H1 (cell line): Measurements from ENCODE around the gene BSPRY. TPM values are rescaled to one million over a fixed set of nuclear protein-coding genes. Genes with fewer than 3 reads are reported as not detected.

ENCODE experiments used
- CTCF ChIA-PET: fragments of 300-600 bp; sonication (Branson Sonifier 250); formaldehyde crosslinking; loops from one replicate; lab custom pipeline; 2021; ENCODE audit not compliant: partially characterized antibody; lab: Charles Lee
- POLR2A ChIA-PET: fragments of 300-600 bp; sonication (Branson Sonifier 250); formaldehyde crosslinking; loops from one replicate; lab custom pipeline; 2021; ENCODE audit warnings: inconsistent platforms; ENCODE audit not compliant: partially characterized antibody; lab: Charles Lee
- DNase-seq, 2 experiments: peaks; one replicate each; pipeline versions ENCODE4 v3.0.0 to v3.0.0-alpha.2; 2010 to 2022; ENCODE audit warnings: low spot score in 2 of 2, low read depth in 1 of 2, mixed read lengths in 1 of 2
- FAIRE-seq: peaks from 2 replicates; lab custom pipeline; 2011; peaks lifted over from hg19 to GRCh38; lab: Jason Lieb, UNC
- H2AFZ ChIP-seq: 2 replicates; pipeline ENCODE4 v1.8.1; 2012; ENCODE audit warnings: low read length, inconsistent platforms
- H2AK5ac ChIP-seq: 2 replicates; pipeline ENCODE4 v1.6.1; 2013; ENCODE audit warnings: low read depth, low read length
- H2BK120ac ChIP-seq: replicated peaks from 2 replicates; pipeline ENCODE3; 2013; ENCODE audit warnings: low read depth, low read length, inconsistent platforms
- H2BK12ac ChIP-seq: 2 replicates; pipeline ENCODE4 v1.6.1; 2013; ENCODE audit warnings: low read depth, low read length
- H2BK15ac ChIP-seq: 2 replicates; pipeline ENCODE4 v1.6.1; 2013; ENCODE audit warnings: low read length
- H2BK20ac ChIP-seq: 2 replicates; pipeline ENCODE4 v1.6.1; 2013; ENCODE audit warnings: low read length
- H2BK5ac ChIP-seq: 2 replicates; pipeline ENCODE4 v1.6.1; 2013; ENCODE audit warnings: low read depth, low read length
- H3K14ac ChIP-seq: 2 replicates; pipeline ENCODE4 v1.6.1; 2013; ENCODE audit warnings: inconsistent platforms; ENCODE audit not compliant: insufficient read length
- H3K18ac ChIP-seq: 2 replicates; pipeline ENCODE4 v1.6.1; 2013; ENCODE audit warnings: low read length; ENCODE audit errors: extremely low read depth
- H3K23ac ChIP-seq: 2 replicates; pipeline ENCODE4 v1.6.1; 2013; ENCODE audit warnings: inconsistent platforms; ENCODE audit not compliant: insufficient read length
- H3K23me2 ChIP-seq: 2 replicates; pipeline ENCODE4 v1.6.1; 2013; ENCODE audit warnings: low read depth, low read length
- H3K27ac ChIP-seq: 2 replicates; pipeline ENCODE4 v1.6.1; 2011; ENCODE audit warnings: low read depth, low read length, inconsistent platforms
- H3K27me3 ChIP-seq, 4 experiments: replicated peaks in 1 of 4; 1 replicate in 1 of 4; 2 replicates in 3 of 4; pipeline versions ENCODE4 v1.6.1 to v1.8.1; 2011 to 2013; ENCODE audit warnings: low read length in 3 of 4, mild to moderate bottlenecking in 3 of 4, inconsistent platforms in 2 of 4, mixed read lengths in 2 of 4, moderate library complexity in 1 of 4; ENCODE audit not compliant: control insufficient read depth in 3 of 4, insufficient read depth in 3 of 4; ENCODE audit errors: extremely low read depth in 1 of 4
- H3K36me3 ChIP-seq, 4 experiments: 2 replicates each; pipeline versions ENCODE4 v1.6.1 to v1.8.1; 2011 to 2013; ENCODE audit warnings: mild to moderate bottlenecking in 4 of 4, low read length in 3 of 4, moderate library complexity in 2 of 4, control low read depth in 1 of 4, inconsistent platforms in 1 of 4; ENCODE audit not compliant: insufficient read depth in 4 of 4, control insufficient read depth in 2 of 4
- H3K4ac ChIP-seq: replicated peaks from 2 replicates; pipeline ENCODE3; 2013; ENCODE audit warnings: low read length, low read depth, mixed read lengths, inconsistent platforms; ENCODE audit not compliant: insufficient read length
- H3K4me1 ChIP-seq, 4 experiments: replicated peaks in 1 of 4; 1 replicate in 1 of 4; 2 replicates in 3 of 4; pipeline versions ENCODE4 v1.6.1 to v1.8.1; 2011 to 2013; ENCODE audit warnings: low read length in 3 of 4, inconsistent platforms in 2 of 4, mixed read lengths in 1 of 4; ENCODE audit not compliant: insufficient read depth in 4 of 4, control insufficient read depth in 3 of 4
- H3K4me2 ChIP-seq, 2 experiments: 2 replicates each; pipeline versions ENCODE4 v1.6.1 to v1.8.1; 2011 to 2013; ENCODE audit warnings: low read depth in 2 of 2, low read length in 2 of 2, control low read depth in 1 of 2, inconsistent platforms in 1 of 2, mild to moderate bottlenecking in 1 of 2; ENCODE audit not compliant: insufficient read depth in 1 of 2
- H3K4me3 ChIP-seq, 4 experiments: fragments of 200-600, 300-600 bp in 1 of 4; sonication (generic), shearing (Covaris generic), sonication (Bioruptor Twin) in 1 of 4; 2 replicates each; pipeline versions ENCODE4 v1.5.1 to v1.8.1; 2011 to 2016; ENCODE audit warnings: low read length in 4 of 4, low read depth in 3 of 4, control low read depth in 2 of 4, inconsistent platforms in 2 of 4, mild to moderate bottlenecking in 2 of 4, mixed read lengths in 1 of 4, moderate library complexity in 1 of 4; ENCODE audit not compliant: insufficient read depth in 2 of 4; ENCODE audit errors: extremely low read depth in 1 of 4
- H3K56ac ChIP-seq: replicated peaks from 2 replicates; pipeline ENCODE3; 2013; ENCODE audit warnings: low read depth, mild to moderate bottlenecking, mixed read lengths, low read length, inconsistent platforms; ENCODE audit not compliant: insufficient read length
- H3K79me1 ChIP-seq: 2 replicates; pipeline ENCODE4 v1.6.1; 2013; ENCODE audit warnings: low read depth, low read length, control low read depth
- H3K79me2 ChIP-seq, 2 experiments: 2 replicates each; pipeline versions ENCODE4 v1.6.1 to v1.8.1; 2012 to 2013; ENCODE audit warnings: low read length in 2 of 2, mild to moderate bottlenecking in 2 of 2, inconsistent platforms in 1 of 2; ENCODE audit not compliant: insufficient read depth in 2 of 2, control insufficient read depth in 1 of 2
- H3K9ac ChIP-seq, 4 experiments: replicated peaks in 1 of 4; 1 replicate in 1 of 4; 2 replicates in 3 of 4; pipeline versions ENCODE4 v1.6.1 to v1.8.1; 2011 to 2013; ENCODE audit warnings: low read depth in 3 of 4, low read length in 3 of 4, control low read depth in 2 of 4, mild to moderate bottlenecking in 2 of 4, moderate library complexity in 2 of 4, inconsistent platforms in 1 of 4; ENCODE audit errors: extremely low read depth in 1 of 4
- H3K9me3 ChIP-seq, 2 experiments: 2 replicates each; pipeline versions ENCODE4 v1.6.1 to v1.8.1; 2012 to 2013; ENCODE audit warnings: mild to moderate bottlenecking in 2 of 2, moderate library complexity in 2 of 2, control low read depth in 1 of 2, inconsistent platforms in 1 of 2, low read depth in 1 of 2, low read length in 1 of 2, mixed read lengths in 1 of 2; ENCODE audit not compliant: insufficient read depth in 2 of 2
- H4K20me1 ChIP-seq, 2 experiments: replicated peaks in 1 of 2; 2 replicates each; pipeline versions ENCODE3 to v1.8.1; 2011 to 2013; ENCODE audit warnings: inconsistent platforms in 2 of 2, low read length in 2 of 2, mild to moderate bottlenecking in 1 of 2; ENCODE audit not compliant: insufficient read depth in 2 of 2, control insufficient read depth in 1 of 2
- H4K5ac ChIP-seq: 2 replicates; pipeline ENCODE4 v1.6.1; 2013; ENCODE audit warnings: low read length, low read depth, mixed read lengths, inconsistent platforms; ENCODE audit not compliant: insufficient read length
- H4K8ac ChIP-seq: 2 replicates; pipeline ENCODE4 v1.8.0; 2013; ENCODE audit warnings: mild to moderate bottlenecking, moderate library complexity, low read length, inconsistent platforms; ENCODE audit not compliant: insufficient read depth; ENCODE audit errors: extremely low read depth
- H4K91ac ChIP-seq: replicated peaks from 2 replicates; pipeline ENCODE3; 2013; ENCODE audit warnings: low read length, mixed read lengths, inconsistent platforms; ENCODE audit not compliant: insufficient read length
- CEBPB ChIP-seq: IDR thresholded peaks from 2 replicates; pipeline ENCODE4 v1.6.1; 2012; ENCODE audit warnings: low read depth, low read length
- CHD2 ChIP-seq: IDR thresholded peaks from 2 replicates; pipeline ENCODE4 v1.6.1; 2012; ENCODE audit warnings: low read length, improper control_type of control experiment
- EGR1 ChIP-seq: IDR thresholded peaks from 2 replicates; pipeline ENCODE4 v1.6.1; 2011; ENCODE audit warnings: low read depth, low read length, borderline replicate concordance
- FOSL1 ChIP-seq: IDR thresholded peaks from 2 replicates; pipeline ENCODE4 v1.6.1; 2011; ENCODE audit warnings: mild to moderate bottlenecking, low read depth, low read length, moderate library complexity; ENCODE audit not compliant: insufficient read depth
- JUND ChIP-seq: IDR thresholded peaks from 2 replicates; pipeline ENCODE4 v1.6.1; 2011; ENCODE audit warnings: mild to moderate bottlenecking, improper control_type of control experiment, low read length
- NRF1 ChIP-seq: IDR thresholded peaks from 2 replicates; pipeline ENCODE4 v1.6.1; 2011; ENCODE audit warnings: mild to moderate bottlenecking, low read depth, low read length, improper control_type of control experiment
- RFX5 ChIP-seq: IDR thresholded peaks from 2 replicates; pipeline ENCODE4 v1.6.1; 2011; ENCODE audit warnings: low read depth, low read length, improper control_type of control experiment, borderline replicate concordance
- SP2 ChIP-seq: IDR thresholded peaks from 2 replicates; pipeline ENCODE4 v1.6.1; 2012; ENCODE audit warnings: mild to moderate bottlenecking, low read length, inconsistent platforms
- TCF12 ChIP-seq: IDR thresholded peaks from 2 replicates; pipeline ENCODE4 v1.6.1; 2011; ENCODE audit warnings: low read depth, mild to moderate bottlenecking, low read length
- WGBS, 2 experiments: shearing (Covaris generic) in 1 of 2; methylation state at CpG; one replicate each; pipeline versions ENCODE4 v1.1.6 to v1.1.7; 2013 to 2015; ENCODE audit warnings: low lambda C conversion rate in 2 of 2, mixed read lengths in 2 of 2, inconsistent platforms in 1 of 2, low coverage in 1 of 2, missing lambda C conversion rate in 1 of 2; ENCODE audit not compliant: insufficient replicate concordance in 2 of 2, insufficient coverage in 1 of 2, insufficient read length in 1 of 2; ENCODE audit errors: extremely low coverage in 1 of 2, missing lambda C conversion rate in 1 of 2; 5-methylcytosine and 5-hydroxymethylcytosine counted together
- polyA plus RNA-seq, 7 experiments: library from polyadenylated mRNA; depleted of rRNA in 3 of 7; stranded (reverse) in 5 of 7; unstranded in 2 of 7; fragments of >200 nt in 5 of 7; fragments of 200-250 nt in 2 of 7; gene quantifications; 1 replicate in 5 of 7; 2 replicates in 1 of 7; 4 replicates in 1 of 7; pipeline versions ENCODE4 v1.2.1 to v1.2.3, GENCODE V29; 2011 to 2013; ENCODE audit warnings: missing spikeins in 2 of 7, mixed read lengths in 2 of 7
- total RNA-seq: library from RNA; stranded (reverse); fragmentation: NEBNext Ultra II Directional; extraction: Animal tissue kit (Norgen Biotek cat#: 25700); gene quantifications from 2 replicates; pipeline ENCODE4 v1.2.1, GENCODE V29; 2021

The BSPRY gene
- total and polyA plus RNA-seq, 2 of the 8 experiments (the other 6 are each of a cell fraction or from before 2014, with no cell fraction given), result 5.5 to 10.9 TPM

DNA sequence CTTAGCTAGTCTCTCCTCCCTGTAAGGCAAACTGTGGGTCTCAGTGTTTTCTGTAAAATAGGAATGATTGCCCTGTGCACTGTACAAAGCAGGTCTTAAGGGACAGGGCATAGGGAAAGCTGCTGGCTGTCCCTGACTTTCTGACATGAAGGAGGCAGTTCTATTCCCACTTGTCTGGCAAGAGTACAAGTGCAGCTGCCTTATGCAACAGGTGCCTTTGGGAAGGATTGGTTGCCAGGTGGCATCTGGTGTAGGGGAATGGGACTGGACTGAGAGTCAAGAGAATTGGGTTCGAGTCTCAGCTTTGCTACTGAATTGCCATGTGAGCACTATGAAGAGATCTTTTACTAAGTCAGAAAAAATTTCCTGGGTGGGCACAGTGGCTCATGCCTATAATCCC is 10.0 kb downstream of the BSPRY start:
- no peak overlapping the region for H3K9ac ChIP-seq
- no peaks in the 10 kb centered on the region for H3K23me2 ChIP-seq
- H4K8ac ChIP-seq, result no peak overlapping the region
- no peak overlapping the region for H2BK120ac ChIP-seq
- no peak overlapping the region for H4K91ac ChIP-seq
- no peak for TF ChIP-seq CHD2
- TF ChIP-seq SP2, result no peak
- TF ChIP-seq NRF1, result no peak
- no peak for TF ChIP-seq RFX5
- TF ChIP-seq FOSL1, result no peak
- no peak for TF ChIP-seq CEBPB
- TF ChIP-seq TCF12, result no peak
- no peak for TF ChIP-seq JUND
- TF ChIP-seq EGR1, result no peak
- TF ChIP-seq, all 59 proteins: peak for 0
- Histone ChIP-seq H3K4me2 (no peak overlapping the region), H3K56ac (no peak overlapping the region), H3K27me3 (no peaks in the 10 kb centered on the region), H3K14ac (no peak overlapping the region), H3K79me2 (no peaks in the 10 kb centered on the region), H2BK15ac (0 out of 2 replicates have a peak overlapping the region, but pooled peaks have one; percentile 61), H3K18ac (no peak overlapping the region), H3K4ac (no peak overlapping the region), H2BK12ac (no peak overlapping the region), H2AK5ac (no peak overlapping the region), H2BK20ac (no peak overlapping the region), H4K20me1 (peaks cover 0 to 2% of the 10 kb centered on the region in 2 experiments), H4K5ac (no peak overlapping the region), H3K4me3 (no peak overlapping the region), H3K9me3 (no peaks in the 10 kb centered on the region), H3K4me1 (no peaks in the 10 kb centered on the region; a peak in 1 of 7 replicates), H3K23ac (no peak overlapping the region), H3K79me1 (no peaks in the 10 kb centered on the region; the same call in 1 of the 2 replicates), H3K36me3 (no peaks in the 10 kb centered on the region), H2AFZ (no peak overlapping the region), H2BK5ac (no peak overlapping the region), H3K27ac (no peak overlapping the region)
- ChIA-PET POLR2A (interaction anchor here (1.0 kb wide), 1 partner anchor 9 kb away, joined by 4 read pairs; no protein-coding TSS in a partner anchor), CTCF (interaction anchor here (1.0 to 1.5 kb wide), 4 partner anchors 9 to 296 kb away, joined by 3 to 5 read pairs (median 3); partner anchors contain the start of gene BSPRY)
- FAIRE-seq, result no peak
- WGBS, 2 experiments, result 87% methylated on average over 1 of the region's 1 CpG; no CpG with 5 or more reads in 1 of the 2 experiments
- no peak for DNase-seq
